ELF-1 (cell line): ENCODE results near the gene TTC27.
"Not testable (repeated sequence)": the region's sequence is repeated elsewhere in the genome, so short reads cannot be mapped to it uniquely, and the experiment has no call there.

Source experiments
- DNase-seq: peaks from one replicate; pipeline ENCODE4 v3.0.0-alpha.2; 2016; ENCODE audit warnings: low read depth, low spot score

Gene TTC27

GRCh38 chr2:32806857-32807256, 179.0 kb downstream of the TTC27 start:
- DNase-seq = no peak

GRCh38 chr2:32807662-32808061, 179.8 kb downstream of the TTC27 start:
- no peak for DNase-seq

GRCh38 chr2:32810909-32811495, 183.2 kb downstream of the TTC27 start:
- no peak for DNase-seq

GRCh38 chr2:32811696-32812095, 183.8 kb downstream of the TTC27 start:
- no peak for DNase-seq

- no peak for DNase-seq
Observed at GRCh38 chr2:32812316-32812715, 184.5 kb downstream of the TTC27 start.

- no peak for DNase-seq
Observed at GRCh38 chr2:32820088-32820487, 192.2 kb downstream of the TTC27 start.

- DNase-seq = no peak
Observed at GRCh38 chr2:32820701-32821100, 192.9 kb downstream of the TTC27 start.

GRCh38 chr2:32824070-32824809, 196.4 kb downstream of the TTC27 start:
- DNase-seq = no peak

GRCh38 chr2:32825291-32825712, 197.5 kb downstream of the TTC27 start:
- DNase-seq = no peak

- DNase-seq = no peak
Observed at GRCh38 chr2:32830196-32830595, 202.3 kb downstream of the TTC27 start.

- DNase-seq = no peak
Observed at GRCh38 chr2:32832821-32833220, 205.0 kb downstream of the TTC27 start.

- no peak for DNase-seq
Observed at GRCh38 chr2:32833709-32834108, 205.9 kb downstream of the TTC27 start.

GRCh38 chr2:32835148-32835547, 207.3 kb downstream of the TTC27 start:
- DNase-seq = no peak

- no peak for DNase-seq
Observed at GRCh38 chr2:32836933-32837332, 209.1 kb downstream of the TTC27 start.

- DNase-seq = no peak
Observed at GRCh38 chr2:32838418-32838817, 210.6 kb downstream of the TTC27 start.

- no peak for DNase-seq
Observed at GRCh38 chr2:32838949-32839348, 211.1 kb downstream of the TTC27 start.

GRCh38 chr2:32841931-32842898, 214.4 kb downstream of the TTC27 start:
- no peak for DNase-seq

GRCh38 chr2:32843699-32844098, 215.8 kb downstream of the TTC27 start:
- DNase-seq = no peak

GRCh38 chr2:32844253-32844652, 216.4 kb downstream of the TTC27 start:
- no peak for DNase-seq

GRCh38 chr2:32846274-32846673, 218.4 kb downstream of the TTC27 start:
- not testable (repeated sequence) for DNase-seq

GRCh38 chr2:32847734-32848133, 219.9 kb downstream of the TTC27 start:
- no peak for DNase-seq

GRCh38 chr2:32849456-32850194, 221.8 kb downstream of the TTC27 start:
- no peak for DNase-seq
